SHP77 treated with DMSO at 0.1 percent for 48 hours (cell line): ENCODE results near the gene PPP1R1B.

Source experiments
- DNase-seq: peaks from one replicate; lab custom pipeline; 2025; lab: John Stamatoyannopoulos, UW

Gene PPP1R1B

GRCh38 chr17:39600288-39600996, 26.3 kb upstream of the PPP1R1B start:
- DNase-seq: no peak

DNA sequence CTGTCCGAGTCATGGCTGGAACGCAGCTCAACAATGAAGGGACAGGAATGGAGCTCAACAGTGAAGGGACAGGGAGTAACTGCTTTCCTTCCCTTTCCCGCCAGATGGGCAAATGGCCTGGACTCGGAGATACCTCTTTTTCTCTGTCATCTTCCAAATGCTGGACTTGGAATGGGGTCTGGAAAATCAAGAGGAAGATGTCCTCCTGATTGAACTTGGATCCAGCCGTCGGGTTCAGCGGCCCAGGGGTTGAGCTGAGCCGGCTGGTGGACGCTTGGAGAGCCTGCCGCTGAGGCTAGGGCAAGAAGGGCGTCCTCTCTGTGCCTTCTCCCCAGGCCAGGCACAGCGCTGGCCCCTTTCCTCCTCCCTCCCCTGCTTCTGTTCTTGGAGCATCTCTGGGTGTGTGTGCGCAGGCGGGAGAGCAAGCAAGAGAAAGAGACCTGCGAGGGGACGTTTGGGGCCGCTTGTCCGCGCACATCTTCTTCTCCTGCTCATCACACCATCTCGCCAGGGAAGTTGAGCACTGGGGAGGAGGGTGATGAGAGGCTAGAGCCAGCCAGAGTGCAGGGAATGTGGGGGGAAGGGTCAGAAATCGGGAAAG, 25.7 kb upstream of the PPP1R1B start:
- DNase-seq: no peak

DNA sequence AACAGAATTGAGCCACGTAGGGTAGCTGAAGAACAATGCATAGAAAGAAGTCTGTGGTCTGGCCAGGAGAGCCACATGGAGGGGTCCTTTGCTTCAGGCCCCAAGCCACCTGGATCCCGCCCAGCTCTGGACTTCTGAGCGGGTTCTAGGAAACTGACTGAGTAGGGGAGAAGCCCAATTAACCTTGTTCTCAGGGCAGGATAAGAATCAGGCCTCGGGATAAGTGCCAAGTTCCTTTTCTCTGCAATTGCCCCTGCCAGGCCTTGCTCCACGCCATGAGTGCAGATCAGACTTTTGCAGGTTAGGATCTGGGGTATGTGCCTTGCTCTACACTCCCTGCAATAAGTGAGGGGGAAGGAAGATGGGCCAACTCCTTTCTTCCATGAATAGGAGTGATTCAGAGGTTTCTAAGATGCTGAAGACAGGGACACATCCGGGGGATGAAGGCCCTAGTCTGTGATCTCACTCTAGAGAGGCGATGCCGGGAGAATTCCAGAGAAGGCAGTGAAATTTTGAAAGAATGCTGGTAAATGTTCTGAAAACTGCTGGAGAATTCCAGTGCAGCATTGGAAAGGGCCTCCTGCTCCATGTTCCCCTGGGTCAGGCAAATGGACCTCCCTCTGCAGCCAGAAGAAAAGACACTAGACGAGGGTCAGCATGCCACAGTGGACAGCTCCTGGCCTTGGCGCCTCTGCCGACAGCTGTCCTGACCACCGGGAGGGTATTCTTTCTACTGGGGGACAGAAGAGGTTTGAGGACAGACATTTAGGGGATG, 24.8 kb upstream of the PPP1R1B start:
- DNase-seq: no peak

DNA sequence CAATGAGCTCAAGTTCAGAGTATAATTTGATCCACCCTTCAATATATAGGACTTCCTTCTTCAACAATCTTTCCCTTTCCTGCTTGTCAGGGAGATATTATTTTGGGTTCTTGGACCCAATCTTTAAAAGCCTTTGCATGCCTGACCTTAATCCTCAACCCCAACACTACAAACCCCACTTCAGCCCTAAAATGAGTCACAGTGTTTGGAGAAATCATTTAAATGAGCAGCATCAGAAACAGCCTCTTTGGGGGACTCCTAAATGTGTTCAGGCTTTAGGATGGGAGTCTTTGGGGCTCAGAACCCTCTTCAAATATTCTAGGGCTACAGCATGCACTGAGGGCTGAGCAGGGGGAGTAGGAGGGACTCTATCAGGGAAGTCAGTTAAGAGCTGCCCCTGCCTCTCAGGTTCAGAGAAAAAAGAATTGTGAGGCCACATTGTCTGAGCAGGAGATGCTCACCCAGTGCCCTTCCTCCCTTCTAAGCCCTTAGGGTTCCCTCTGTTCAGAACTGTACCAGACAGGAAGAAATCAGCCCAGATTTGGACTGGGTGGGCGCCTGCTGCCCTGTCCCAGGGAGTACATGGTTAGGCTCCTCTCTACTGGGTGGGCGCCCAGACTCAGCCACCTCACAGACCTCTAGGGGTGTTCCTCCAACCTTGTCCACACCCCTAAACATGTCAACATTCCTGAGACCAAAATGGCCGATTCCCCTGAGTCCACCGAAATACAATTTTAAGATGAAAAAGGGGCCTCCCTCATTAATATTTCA, 24.0 kb upstream of the PPP1R1B start:
- DNase-seq: no peak

GRCh38 chr17:39603304-39604016, 23.3 kb upstream of the PPP1R1B start:
- DNase-seq: no peak

GRCh38 chr17:39604911-39605491, 21.8 kb upstream of the PPP1R1B start:
- no peak for DNase-seq

- DNase-seq: no peak
These were observed 21.0 kb upstream of the PPP1R1B start for GRCh38 chr17:39605492-39606433.

DNA sequence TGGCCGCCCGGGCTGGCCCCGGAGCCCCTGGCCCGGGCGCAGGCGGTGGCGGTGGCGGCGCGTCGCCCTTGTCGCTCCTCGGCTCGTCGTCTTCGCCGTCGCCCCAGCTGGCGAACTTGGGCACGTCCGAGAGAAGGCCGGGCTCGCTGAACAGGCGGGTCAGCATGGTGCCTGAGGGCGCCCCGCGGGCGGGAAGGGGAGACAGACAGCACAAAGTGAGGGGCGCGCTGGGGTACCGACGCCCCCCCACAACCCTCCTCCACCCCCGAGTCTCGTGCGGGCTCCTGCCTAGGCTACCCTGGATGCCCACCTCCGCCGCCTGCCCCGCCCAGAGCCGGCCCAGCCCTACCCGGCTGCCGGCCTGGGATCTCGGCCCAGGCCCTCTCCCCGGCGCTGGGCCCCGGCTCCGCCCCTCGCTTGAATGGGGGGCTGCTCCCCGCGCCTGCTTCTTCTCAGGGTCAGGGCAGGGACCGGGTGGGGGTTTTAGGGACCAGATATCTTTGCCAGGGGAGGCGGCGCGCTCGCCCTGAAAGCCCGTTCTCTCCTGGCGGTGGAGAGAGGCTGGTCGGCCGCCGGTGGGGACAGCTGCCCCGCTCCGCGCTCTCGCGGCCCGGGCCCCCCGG, 20.2 kb upstream of the PPP1R1B start:
- DNase-seq: no peak

- no peak for DNase-seq
These were observed 19.5 kb upstream of the PPP1R1B start for GRCh38 chr17:39607057-39607850.

DNA sequence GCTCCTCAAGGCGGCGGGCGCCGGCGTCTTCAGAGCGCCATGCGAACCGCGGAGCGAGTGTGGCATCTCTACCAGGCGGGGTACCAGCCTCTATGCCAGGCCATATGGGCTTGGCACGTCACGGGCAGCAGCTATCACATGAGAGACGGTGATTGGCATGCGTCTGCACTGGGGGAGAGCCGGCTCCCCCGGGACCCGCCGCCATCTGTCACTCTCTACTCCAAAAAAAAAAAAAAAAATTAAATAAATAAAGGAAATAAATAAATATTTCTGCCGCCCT, 19.0 kb upstream of the PPP1R1B start, which contains the start of gene NEUROD2:
Gene NEUROD2, minus strand, starts transcription at position 70 of the 280 bp plus-strand sequence. CDS start 1,321 bp downstream, outside the sequence.
- no peak for DNase-seq

DNA sequence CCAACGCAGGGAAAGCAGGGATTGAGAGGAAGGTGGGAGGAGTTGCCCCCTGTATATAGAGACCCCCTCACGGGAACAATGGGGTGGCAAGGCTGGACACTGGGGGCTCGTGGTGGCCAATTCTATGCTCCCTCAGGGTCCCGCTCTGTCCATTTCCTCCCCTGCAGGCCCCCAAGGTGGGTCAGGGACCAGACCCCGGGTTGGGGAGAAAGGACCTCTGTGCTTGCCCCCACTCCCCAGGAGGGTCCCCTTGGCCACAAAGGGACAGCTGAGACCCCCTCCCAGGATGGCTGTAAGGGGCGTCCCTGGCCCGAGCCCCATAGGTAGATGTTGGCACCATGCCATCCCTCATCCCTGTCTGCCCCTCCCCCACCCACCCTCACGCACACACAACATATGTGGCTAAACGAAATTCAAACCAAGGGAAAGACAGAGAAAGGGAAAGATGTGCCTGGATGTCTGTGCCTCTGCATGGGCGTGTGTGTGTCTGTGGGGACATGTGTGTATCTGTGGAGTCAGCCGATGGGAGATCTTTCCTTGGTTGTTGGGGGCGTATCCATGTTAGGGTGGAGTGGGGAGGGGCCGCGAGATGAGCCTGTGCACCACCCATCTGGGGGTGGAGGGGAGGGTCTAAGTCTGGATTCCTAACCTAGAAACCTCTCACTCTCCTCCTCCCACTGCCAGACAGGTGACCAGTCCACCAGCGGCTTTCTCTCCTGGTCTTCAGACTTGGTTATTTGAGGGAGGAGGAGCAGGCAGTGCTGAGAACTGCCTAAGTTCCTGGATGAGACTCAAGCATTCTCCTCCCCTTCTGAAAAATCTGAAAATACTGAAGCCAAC, 18.4 kb upstream of the PPP1R1B start:
- no peak for DNase-seq

DNA sequence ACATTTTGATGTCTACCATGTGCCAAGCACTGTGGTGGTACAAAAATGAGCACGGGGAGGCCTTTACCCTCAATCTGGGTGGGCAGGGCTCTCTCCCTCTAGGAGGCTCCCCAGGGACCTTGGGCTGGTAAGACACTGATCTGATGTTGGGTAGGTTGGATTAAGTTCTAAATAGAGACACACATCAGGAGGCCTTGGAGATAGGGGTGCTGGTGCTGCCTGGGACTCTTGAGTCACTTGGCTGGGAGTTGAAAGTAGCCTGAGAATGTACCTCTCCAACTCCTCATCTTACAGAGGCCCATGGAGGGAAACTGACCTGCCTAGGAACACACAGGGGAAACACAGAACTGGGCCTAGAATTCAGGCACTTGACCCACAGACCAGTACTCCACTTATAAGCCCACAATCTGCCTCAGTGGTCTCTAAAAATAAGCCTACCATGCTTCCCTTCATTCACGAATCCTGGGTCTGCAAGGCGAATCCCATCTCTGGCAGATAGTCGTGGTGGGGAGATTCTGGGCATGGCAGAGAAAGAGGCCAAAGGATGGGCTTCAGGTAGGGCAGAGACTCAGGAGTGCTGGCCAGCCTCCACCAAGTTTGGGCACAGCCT, 17.2 kb upstream of the PPP1R1B start:
- DNase-seq: no peak

GRCh38 chr17:39611401-39612112, 15.2 kb upstream of the PPP1R1B start:
- DNase-seq: no peak

DNA sequence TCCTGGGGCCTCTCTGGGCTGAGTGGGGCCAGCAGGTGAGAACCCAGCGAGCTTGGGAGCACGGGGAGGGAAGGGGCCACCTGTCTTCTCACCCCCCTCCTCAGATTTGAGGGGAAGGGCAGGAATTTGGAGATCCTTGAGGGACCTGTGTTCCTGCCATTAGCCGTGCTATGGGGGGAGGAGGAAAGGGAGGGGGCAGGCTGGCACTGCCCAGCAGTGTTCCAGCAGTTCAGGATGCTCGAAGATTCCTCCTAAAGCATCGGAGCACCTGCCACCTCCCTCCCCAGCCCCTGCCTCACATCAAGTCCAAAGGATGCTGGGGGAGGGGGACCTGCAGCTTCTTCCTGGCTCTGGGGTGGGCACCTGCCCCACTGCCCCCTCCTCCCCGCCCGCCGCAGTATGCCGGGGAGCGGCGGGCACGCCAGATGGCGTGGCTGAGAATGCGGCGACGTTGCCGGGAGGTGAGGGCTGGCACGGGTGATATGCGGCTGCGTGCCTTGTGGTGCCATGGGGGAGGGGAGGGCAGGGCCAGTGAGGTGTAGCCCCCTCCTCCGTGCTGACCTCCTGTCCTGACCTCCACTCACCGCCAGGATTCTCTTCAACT, 14.4 kb upstream of the PPP1R1B start:
- no peak for DNase-seq

GRCh38 chr17:39612935-39613464, 13.8 kb upstream of the PPP1R1B start:
- DNase-seq: no peak

DNA sequence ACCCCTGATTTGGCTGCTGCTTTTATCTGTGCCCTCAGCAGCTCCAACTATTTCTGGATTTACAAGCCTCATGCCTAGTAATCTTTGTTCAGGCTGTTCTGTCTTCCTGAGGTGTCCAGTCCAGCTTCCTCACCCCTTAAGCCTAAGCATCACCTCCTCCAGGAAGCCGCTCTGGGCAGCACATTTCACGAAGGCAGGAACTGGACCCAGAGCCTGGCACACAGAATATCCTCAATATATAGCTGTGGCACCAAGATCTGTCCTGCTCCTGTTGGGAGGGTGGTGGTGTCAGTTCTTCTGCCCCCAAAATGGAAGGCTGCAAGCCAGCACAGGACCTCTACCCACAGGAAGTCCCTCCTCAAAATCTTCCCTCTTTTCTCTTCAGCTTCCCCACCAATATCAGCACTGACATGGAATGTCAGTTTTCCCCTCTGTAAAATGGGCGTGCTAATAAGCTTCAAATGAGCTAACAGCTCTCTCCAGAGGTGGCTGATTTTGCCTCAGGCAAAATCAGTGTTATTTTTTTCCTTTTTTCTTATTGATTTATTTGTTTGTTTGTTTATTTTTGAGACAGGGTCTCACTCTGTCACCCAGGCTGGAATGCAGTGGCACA, 12.1 kb upstream of the PPP1R1B start:
- DNase-seq: no peak
